Epidermal melanocyte (primary cell): ENCODE results near the gene TACR2.

Experiments
- DNase-seq: peaks from one replicate; pipeline ENCODE4 v3.0.0; 2011; ENCODE audit warnings: low spot score; ENCODE audit not compliant: insufficient read length

TACR2 gene

GRCh38 chr10:69403066-69403465, 13.7 kb downstream of the TACR2 start:
- DNase-seq, result no peak

DNA sequence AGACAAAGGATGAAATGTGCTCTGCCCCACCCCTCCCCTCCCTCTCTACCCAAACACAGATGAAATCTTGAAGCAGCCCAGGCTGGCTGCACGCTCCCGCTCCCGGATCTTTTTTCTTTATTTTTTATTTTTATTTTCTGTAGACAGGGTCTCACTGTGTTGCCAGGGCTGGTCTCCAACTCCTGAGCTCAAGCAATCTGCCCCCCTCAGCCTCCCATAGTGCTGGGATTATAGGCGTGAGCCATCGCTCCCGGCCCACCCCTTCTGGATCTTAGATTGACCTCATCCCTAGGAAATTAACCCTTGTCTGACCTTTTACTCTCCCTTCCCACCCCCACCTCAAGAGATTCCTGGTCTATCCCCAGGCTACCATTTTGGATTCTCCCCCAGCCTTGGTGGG, 14.3 kb downstream of the TACR2 start:
- DNase-seq, result no peak

- DNase-seq, result no peak
Observed at GRCh38 chr10:69401416-69401815, 15.3 kb downstream of the TACR2 start.

DNA sequence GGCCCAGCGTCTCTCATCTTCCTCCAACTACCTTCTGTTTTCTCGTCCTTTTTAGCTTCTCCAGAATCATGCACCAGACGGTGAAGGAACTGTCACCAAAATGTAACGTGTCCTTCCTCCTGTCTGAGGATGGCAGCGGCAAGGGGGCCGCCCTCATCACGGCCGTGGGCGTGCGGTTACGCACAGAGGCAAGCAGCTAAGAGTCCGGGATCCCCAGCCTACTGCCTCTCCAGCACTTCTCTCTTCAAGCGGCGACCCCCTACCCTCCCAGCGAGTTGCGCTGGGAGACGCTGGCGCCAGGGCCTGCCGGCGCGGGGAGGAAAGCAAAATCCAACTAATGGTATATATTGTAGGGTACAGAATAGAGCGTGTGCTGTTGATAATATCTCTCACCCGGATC, 15.8 kb downstream of the TACR2 start:
- DNase-seq, result no peak

- DNase-seq, result no peak
Observed at GRCh38 chr10:69398466-69398865, 18.3 kb downstream of the TACR2 start.

DNA sequence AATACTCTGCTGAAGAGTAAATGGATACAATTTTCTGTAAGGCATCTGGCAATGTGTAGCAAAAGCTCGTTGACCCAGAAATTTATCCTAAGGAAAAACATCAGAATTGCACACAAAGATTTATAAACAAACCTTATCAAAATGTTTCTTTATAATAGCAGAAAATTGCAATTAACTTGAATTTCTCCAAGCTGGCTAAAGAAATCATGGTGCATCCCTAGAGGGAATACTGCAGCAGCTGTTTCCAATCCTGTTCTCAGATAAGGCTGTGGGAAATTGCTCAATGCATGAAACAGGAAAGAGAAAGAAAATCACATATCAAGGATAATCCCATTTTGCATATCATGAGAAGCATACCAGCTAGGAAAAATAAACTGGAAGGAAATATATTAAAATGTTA, 18.7 kb downstream of the TACR2 start:
- no peak for DNase-seq

GRCh38 chr10:69394020-69394419, 22.7 kb downstream of the TACR2 start:
- no peak for DNase-seq

DNA sequence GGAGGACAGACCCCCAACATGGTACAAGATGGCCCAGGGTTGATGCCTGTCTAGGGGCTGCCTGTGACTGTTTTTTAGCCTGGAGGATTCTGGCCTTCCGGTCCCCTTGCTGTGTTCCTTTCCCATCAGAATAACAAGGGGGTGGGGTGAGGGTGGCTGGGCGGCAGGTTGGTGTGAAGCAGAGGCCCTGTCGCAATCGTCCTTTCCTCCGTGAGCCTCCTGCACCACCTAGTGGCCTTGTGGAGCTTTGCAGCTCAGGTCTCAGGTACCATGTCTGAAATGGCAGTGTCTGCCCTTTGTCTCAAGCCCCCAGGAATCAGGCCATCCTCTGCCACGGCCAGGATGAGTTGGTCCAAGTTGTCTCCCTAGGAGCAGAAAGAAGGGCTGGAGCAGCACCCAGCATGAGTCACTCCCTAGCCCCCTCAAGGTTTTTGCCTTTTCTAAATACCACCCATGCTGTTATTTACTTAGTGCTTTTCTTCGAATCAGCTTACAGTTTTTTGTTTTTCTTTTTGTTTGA, 24.2 kb downstream of the TACR2 start:
- DNase-seq, result peak; percentile 76

DNA sequence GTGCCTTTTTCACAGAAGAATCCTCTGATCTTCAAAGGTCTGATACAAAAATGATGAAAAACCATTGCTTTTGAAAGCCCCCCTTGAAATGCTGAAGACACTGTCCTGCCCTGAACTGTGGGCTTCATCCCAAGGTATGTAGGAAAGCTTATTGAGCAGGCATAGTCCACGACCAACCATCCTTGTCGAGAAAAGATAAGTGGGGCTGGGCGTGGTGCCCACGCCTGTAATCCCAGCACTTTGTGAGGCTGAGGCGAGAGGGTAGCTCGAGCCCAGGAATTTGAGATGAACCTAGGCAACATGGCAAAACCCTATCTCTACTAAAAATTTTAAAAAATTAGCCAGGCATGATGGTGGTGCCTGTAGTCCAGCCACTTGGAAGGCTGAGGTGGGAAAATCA, 25.6 kb downstream of the TACR2 start:
- DNase-seq, result no peak

DNA sequence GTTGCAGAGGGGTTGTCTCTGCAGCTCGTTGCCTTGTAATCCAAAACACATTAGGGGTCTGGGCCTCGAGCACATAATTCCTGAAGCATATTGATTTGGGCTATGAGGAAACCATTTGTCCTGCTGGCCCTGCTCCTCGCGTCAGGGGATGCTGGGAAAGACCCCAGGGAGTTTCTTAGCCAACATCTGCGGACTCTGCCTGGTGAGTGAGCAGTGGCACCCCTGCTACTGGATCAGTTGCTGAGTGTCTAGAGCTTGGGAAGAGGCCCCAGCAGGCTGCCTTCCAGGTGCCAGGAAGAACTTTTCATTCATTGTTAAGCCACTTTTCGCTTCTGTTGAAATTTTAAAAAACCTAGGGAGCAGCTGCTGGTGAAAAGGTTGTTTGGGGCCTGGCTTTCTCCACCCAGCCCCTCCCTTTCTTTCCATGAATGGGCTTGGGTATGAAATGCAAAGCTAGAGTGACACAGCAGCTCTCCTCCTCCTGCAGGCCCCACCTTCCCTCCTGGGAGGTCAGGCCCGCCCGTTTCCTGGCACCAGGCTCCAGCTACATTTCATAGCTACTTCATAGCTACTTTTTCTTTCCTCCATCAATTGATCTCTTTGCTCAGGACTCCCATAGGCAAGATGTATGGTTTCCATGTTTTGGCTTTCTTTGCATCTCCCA, 26.8 kb downstream of the TACR2 start:
- no peak for DNase-seq

DNA sequence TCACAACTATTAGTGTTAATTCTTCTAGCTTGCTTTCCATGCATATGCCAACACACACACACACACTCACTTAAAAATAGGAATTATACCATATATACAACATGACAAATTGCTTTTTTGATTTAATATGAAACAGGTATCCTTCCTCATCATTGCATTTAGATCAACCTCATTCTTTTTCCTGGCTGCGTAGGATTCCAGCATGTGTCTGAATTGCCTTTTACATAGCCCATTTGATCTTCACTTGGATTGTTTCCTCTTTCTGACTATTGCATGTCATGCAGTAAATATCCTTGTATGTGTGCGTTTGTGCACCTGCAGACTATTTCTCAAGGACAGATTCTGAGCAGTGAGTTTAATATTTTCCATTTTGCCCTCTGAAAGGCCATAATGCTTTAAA, 28.2 kb downstream of the TACR2 start:
- no peak for DNase-seq

GRCh38 chr10:69387500-69387899, 29.2 kb downstream of the TACR2 start:
- no peak for DNase-seq

GRCh38 chr10:69385454-69386350, 31.0 kb downstream of the TACR2 start:
- DNase-seq, result no peak

DNA sequence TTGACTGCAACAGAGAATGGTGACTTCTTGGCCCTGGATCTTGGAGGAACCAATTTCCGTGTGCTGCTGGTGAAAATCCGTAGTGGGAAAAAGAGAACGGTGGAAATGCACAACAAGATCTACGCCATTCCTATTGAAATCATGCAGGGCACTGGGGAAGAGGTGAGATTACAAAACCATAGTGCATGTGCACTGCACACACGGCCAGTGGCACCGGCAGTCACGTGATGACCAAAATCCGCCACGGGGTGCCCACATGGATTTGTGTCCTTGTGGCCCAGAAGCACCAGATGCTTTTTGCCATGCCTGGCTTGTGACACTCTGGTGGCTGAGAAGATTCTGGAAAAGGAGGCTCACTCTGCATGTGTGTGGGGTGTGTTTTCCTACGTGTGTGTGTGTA, 32.4 kb downstream of the TACR2 start:
- no peak for DNase-seq

DNA sequence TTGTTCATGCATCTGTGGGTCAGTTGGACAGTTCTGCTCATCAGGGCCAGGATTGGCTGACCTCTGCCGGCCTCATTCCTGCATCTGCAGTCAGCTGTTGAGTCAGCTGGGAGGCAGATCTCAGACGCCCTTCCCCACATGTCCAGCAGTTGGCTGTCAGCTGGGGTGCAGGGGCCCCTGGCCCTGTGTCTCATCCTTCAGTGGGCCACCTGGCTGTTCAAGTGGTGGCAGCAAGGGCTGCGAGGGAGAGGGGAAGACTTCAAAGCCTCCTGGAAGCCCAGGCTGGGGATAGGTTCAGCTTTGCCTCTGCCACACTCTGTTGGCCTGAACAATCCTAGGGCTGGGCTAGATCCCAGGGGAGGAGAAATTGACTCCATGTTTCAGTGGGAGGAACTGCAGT, 33.2 kb downstream of the TACR2 start:
- peak; percentile 34 for DNase-seq

GRCh38 chr10:69382382-69383117, 34.2 kb downstream of the TACR2 start:
- no peak for DNase-seq

GRCh38 chr10:69379800-69380199, 36.9 kb downstream of the TACR2 start:
- DNase-seq, result no peak

DNA sequence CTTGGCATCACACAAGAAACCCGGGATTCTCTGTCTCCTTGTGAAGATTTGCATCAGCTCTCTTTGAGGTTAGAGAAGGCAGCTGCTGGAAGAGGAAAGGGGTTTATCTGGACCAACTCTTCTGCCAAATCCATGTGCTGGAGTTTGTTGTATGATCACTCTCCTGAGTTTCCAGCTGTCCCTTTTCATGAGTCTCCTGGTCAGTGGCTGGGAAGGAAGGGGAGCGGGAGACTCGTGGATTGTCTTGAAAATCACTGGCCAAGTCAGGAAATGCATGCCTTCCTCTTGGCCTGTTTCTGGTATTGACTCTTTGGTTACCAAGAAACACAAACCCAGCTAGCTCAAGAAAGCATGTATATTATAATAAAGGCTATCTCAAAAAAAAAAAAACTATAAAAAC, 38.8 kb downstream of the TACR2 start:
- DNase-seq, result no peak

DNA sequence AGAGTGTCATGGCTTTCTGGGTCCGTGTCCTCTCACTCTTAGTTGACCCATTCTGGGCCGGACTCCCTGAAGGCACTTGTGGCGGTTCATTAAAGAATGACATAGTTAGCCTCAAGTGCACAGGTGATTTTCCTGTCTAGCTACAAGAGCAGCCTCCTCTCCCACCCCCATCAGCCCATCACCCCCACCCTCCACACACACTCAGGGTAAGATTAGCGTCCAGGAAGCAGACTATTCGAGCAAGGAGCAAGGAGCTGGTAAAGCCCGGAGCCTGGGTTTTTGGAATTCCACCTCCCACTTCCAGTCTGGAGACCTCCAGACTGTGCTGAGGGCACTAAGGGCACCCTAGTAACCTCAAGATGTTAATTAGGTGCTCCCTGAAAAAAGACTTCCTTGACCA, 39.5 kb downstream of the TACR2 start:
- no peak for DNase-seq

DNA sequence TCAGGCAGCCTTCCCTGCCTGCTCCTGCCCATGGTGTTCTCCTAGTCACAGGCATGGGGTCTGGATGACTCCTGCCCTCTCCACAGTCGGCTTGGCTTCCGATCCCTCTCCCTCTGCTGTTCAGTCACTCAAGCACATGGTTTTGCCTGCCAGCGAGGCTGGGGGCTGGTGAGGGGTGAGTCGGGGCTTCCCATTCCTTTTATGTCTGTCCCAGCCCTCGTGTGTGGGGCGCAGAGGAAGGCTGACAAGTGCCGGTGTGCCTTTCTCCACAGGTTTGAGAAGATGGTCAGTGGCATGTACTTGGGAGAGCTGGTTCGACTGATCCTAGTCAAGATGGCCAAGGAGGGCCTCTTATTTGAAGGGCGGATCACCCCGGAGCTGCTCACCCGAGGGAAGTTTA, 40.1 kb downstream of the TACR2 start:
- DNase-seq, result no peak

DNA sequence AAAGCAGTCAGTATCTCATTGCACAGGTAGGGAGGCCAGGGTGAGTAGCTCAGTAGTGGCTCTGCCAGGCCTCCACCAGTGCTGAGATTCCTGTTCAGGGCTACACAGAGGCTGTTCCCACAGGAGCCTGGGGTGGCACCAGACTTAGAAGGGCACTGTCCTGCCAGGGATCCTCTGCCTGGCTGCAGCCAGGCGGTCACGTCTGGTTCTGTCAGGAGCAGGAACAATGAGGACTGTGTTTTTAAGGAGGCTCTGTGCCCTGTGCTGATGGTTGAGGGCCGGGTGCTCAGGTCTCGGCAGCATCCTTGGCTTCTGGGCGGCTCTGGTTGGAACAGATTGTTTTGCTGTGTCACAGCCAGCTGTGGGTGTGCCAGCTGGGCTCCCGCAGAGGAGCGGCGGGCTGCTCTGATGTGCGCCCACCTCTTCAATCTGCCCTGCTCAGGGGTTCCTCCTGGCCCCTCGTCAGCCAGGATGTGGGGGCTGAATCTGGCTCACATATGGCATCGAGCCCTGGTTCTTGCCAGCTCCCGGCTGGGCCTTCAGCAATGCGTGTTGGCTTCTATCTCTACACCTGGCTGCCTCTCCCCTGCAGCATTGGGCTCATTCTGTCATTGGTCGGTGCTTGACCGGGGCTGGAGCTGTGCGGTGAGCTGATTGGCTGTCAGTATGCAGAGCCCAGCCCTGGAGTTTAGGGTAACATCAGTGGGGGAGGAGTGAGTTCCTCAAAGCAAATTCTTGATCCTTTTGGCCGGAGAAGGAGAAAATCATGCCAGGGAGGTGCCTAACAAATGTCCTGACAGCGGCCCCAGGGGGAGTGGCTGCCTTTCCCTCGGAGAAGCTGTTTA, 41.2 kb downstream of the TACR2 start:
- DNase-seq, result no peak
